Astrocyte of the cerebellum (primary cell): ENCODE measurements around the gene FOXP1.

Experiments
- DNase-seq: peaks from one replicate; pipeline ENCODE4 v3.0.0-alpha.2; 2011; ENCODE audit warnings: low read depth
- H3K4me3 ChIP-seq: 2 replicates; pipeline ENCODE4 v1.5.1; 2011; ENCODE audit warnings: mild to moderate bottlenecking, low read depth, low read length, moderate library complexity
- CTCF ChIP-seq: IDR thresholded peaks from 2 replicates; pipeline ENCODE4 v1.5.1; 2012; ENCODE audit warnings: low read length, low read depth, moderate library complexity, mild to moderate bottlenecking; ENCODE audit errors: missing control alignments
- in situ Hi-C: cut with HindIII; loops from 2 replicates; pipeline ENCODE4 v1.10.0; 2017; ENCODE audit warnings: low sequenced_read_pairs

Gene FOXP1

GRCh38 chr3:71429597-71429988, 153.9 kb downstream of the FOXP1 start:
- DNase-seq = no peak
- TF ChIP-seq CTCF = no peak
- no peak overlapping the region for H3K4me3 ChIP-seq
- in situ Hi-C loops = no loop called here

- no peak overlapping the region for H3K4me3 ChIP-seq
- peak; percentile 36 for DNase-seq
- TF ChIP-seq CTCF = no peak
- in situ Hi-C loops = no loop called here
Observed at GRCh38 chr3:71428841-71429596, 154.5 kb downstream of the FOXP1 start.

GRCh38 chr3:71425491-71426071, 157.9 kb downstream of the FOXP1 start:
- DNase-seq = peak; percentile 95
- no peak for TF ChIP-seq CTCF
- in situ Hi-C loops = no loop called here
- no peak overlapping the region for H3K4me3 ChIP-seq

GRCh38 chr3:71423151-71423906, 160.2 kb downstream of the FOXP1 start:
- peak; percentile 14 for TF ChIP-seq CTCF
- no peak for DNase-seq
- no peak overlapping the region for H3K4me3 ChIP-seq
- in situ Hi-C loops = no loop called here

- no peak for DNase-seq
- in situ Hi-C loops = no loop called here
- no peak for TF ChIP-seq CTCF
- H3K4me3 ChIP-seq = no peak overlapping the region
Observed at GRCh38 chr3:71421820-71422566, 161.5 kb downstream of the FOXP1 start.

- no peak for DNase-seq
- TF ChIP-seq CTCF = no peak
- in situ Hi-C loops = no loop called here
- H3K4me3 ChIP-seq = no peak overlapping the region
Observed at GRCh38 chr3:71421475-71421819, 162.1 kb downstream of the FOXP1 start.
